Neural cell (in vitro differentiated cells): ENCODE results near the gene TSPAN14. TPM values are rescaled to one million over a fixed set of nuclear protein-coding genes. Genes with fewer than 3 reads are reported as not detected.

Experiments
- H2AFZ ChIP-seq: fragments of 200-600, 300-800 bp; sonication (generic), shearing (Covaris generic); 2 replicates; pipeline ENCODE4 v1.6.0; 2014; ENCODE audit warnings: low read depth, mild to moderate bottlenecking, antibody characterized with exemption, low read length, moderate library complexity
- H3F3A ChIP-seq: fragments of 200-600 bp; shearing (Covaris generic); 2 replicates; pipeline ENCODE4 v1.6.1; 2016; ENCODE audit warnings: mild to moderate bottlenecking, moderate library complexity, mixed read lengths, antibody characterized with exemption, low read length; ENCODE audit not compliant: insufficient read depth, poor library complexity, severe bottlenecking
- H3K27ac ChIP-seq: fragments of 200-600, 300-800 bp; sonication (generic), shearing (Covaris generic); 2 replicates; pipeline ENCODE4 v1.5.1; 2014; ENCODE audit warnings: mild to moderate bottlenecking, low read length, moderate library complexity
- H3K27me3 ChIP-seq: fragments of 300-800, 200-600 bp; sonication (generic), shearing (Covaris generic); 2 replicates; pipeline ENCODE4 v1.6.0; 2014; ENCODE audit warnings: mild to moderate bottlenecking, low read depth, low read length, moderate library complexity; ENCODE audit not compliant: insufficient read depth
- H3K36me3 ChIP-seq: fragments of 300-800, 200-600 bp; sonication (generic), shearing (Covaris generic); 2 replicates; pipeline ENCODE4 v1.5.1; 2014; ENCODE audit warnings: mild to moderate bottlenecking, antibody characterized with exemption, low read length, moderate library complexity; ENCODE audit not compliant: insufficient read depth
- H3K4me2 ChIP-seq: fragments of 300-800, 200-600 bp; sonication (generic), shearing (Covaris generic); 2 replicates; pipeline ENCODE4 v1.6.0; 2014; ENCODE audit warnings: mild to moderate bottlenecking, low read length
- H3K4me3 ChIP-seq: fragments of 300-800, 200-600 bp; sonication (generic), shearing (Covaris generic); 2 replicates; pipeline ENCODE4 v1.5.1; 2014; ENCODE audit warnings: mild to moderate bottlenecking, low read length, moderate library complexity
- H3K79me2 ChIP-seq: fragments of 200-600 bp; shearing (Covaris generic); replicated peaks from 2 replicates; pipeline ENCODE4 v1.6.0; 2014; ENCODE audit warnings: mild to moderate bottlenecking, low read length, moderate library complexity; ENCODE audit not compliant: insufficient read depth
- H3K9ac ChIP-seq: fragments of 300-800, 200-600 bp; sonication (generic), shearing (Covaris generic); 2 replicates; pipeline ENCODE4 v1.6.1; 2016; ENCODE audit warnings: mild to moderate bottlenecking, low read length, mixed read lengths
- H3K9me2 ChIP-seq: fragments of 200-600 bp; shearing (Covaris generic); 2 replicates; pipeline ENCODE4 v1.6.1; 2016; ENCODE audit warnings: mild to moderate bottlenecking, low read length, mixed read lengths; ENCODE audit not compliant: insufficient read depth
- H3K9me3 ChIP-seq: fragments of 200-600, 300-800 bp; sonication (generic), shearing (Covaris generic); 2 replicates; pipeline ENCODE4 v1.6.1; 2016; ENCODE audit warnings: mild to moderate bottlenecking, mixed run types, low read length, moderate library complexity, mixed read lengths
- H4K20me1 ChIP-seq: fragments of 200-600 bp; shearing (Covaris generic); 2 replicates; pipeline ENCODE4 v1.6.1; 2016; ENCODE audit warnings: mild to moderate bottlenecking, mixed run types; ENCODE audit not compliant: insufficient read depth
- EP300 ChIP-seq: fragments of 450-650 bp; conservative IDR thresholded peaks from 2 replicates; pipeline ENCODE4 v1.6.1; 2014; ENCODE audit warnings: antibody characterized with exemption, mild to moderate bottlenecking, moderate library complexity; ENCODE audit not compliant: poor library complexity, severe bottlenecking
- EZH2 ChIP-seq: fragments of 200-600, 300-800 bp; shearing (Covaris generic), sonication (generic); IDR thresholded peaks from 2 replicates; pipeline ENCODE4 v1.6.1; 2014; ENCODE audit warnings: antibody characterized with exemption, low read length, borderline replicate concordance, mild to moderate bottlenecking; ENCODE audit not compliant: insufficient read depth, poor library complexity, severe bottlenecking
- MXI1 ChIP-seq: fragments of 450-650 bp; conservative IDR thresholded peaks from 2 replicates; pipeline ENCODE4 v1.6.1; 2014; ENCODE audit warnings: antibody characterized with exemption, mild to moderate bottlenecking; ENCODE audit not compliant: poor library complexity, severe bottlenecking
- POLR2AphosphoS5 ChIP-seq: IDR thresholded peaks from 2 replicates; pipeline ENCODE4 v1.6.1; 2012
- RAD21 ChIP-seq: fragments of 450-650 bp; conservative IDR thresholded peaks from 2 replicates; pipeline ENCODE4 v1.6.1; 2014; ENCODE audit warnings: antibody characterized with exemption, mild to moderate bottlenecking, moderate library complexity
- SMC3 ChIP-seq: fragments of 450-650 bp; conservative IDR thresholded peaks from 2 replicates; pipeline ENCODE4 v1.6.1; 2014; ENCODE audit warnings: antibody characterized with exemption, mild to moderate bottlenecking, moderate library complexity; ENCODE audit not compliant: poor library complexity
- TAF1 ChIP-seq: IDR thresholded peaks from 2 replicates; pipeline ENCODE4 v1.6.1; 2012; ENCODE audit warnings: low read depth
- polyA minus RNA-seq: library from RNA; depleted of rRNA, polyadenylated mRNA; stranded (reverse); fragments of >200 nt; gene quantifications from 2 replicates; pipeline ENCODE4 v1.2.3, GENCODE V29; 2014
- polyA plus RNA-seq: library from polyadenylated mRNA; depleted of rRNA; stranded (reverse); fragments of >200 nt; gene quantifications from 2 replicates; pipeline ENCODE4 v1.2.3, GENCODE V29; 2014
- TF ChIP-seq, protein P1 (sequence below): IDR thresholded peaks from 2 replicates; pipeline ENCODE4 v1.6.1; 2012; ENCODE audit warnings: borderline replicate concordance
- TF ChIP-seq, protein P2 (sequence below): fragments of 450-650 bp; IDR thresholded peaks from 2 replicates; pipeline ENCODE4 v1.5.1; 2014; ENCODE audit warnings: antibody characterized with exemption, mild to moderate bottlenecking, moderate library complexity; ENCODE audit not compliant: poor library complexity, severe bottlenecking

The TSPAN14 gene, protein sequence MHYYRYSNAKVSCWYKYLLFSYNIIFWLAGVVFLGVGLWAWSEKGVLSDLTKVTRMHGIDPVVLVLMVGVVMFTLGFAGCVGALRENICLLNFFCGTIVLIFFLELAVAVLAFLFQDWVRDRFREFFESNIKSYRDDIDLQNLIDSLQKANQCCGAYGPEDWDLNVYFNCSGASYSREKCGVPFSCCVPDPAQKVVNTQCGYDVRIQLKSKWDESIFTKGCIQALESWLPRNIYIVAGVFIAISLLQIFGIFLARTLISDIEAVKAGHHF
- polyA plus RNA-seq, result 26.3 and 31.5 TPM in 2 replicates
- polyA minus RNA-seq, result 27.0 and 33.2 TPM in 2 replicates

DNA sequence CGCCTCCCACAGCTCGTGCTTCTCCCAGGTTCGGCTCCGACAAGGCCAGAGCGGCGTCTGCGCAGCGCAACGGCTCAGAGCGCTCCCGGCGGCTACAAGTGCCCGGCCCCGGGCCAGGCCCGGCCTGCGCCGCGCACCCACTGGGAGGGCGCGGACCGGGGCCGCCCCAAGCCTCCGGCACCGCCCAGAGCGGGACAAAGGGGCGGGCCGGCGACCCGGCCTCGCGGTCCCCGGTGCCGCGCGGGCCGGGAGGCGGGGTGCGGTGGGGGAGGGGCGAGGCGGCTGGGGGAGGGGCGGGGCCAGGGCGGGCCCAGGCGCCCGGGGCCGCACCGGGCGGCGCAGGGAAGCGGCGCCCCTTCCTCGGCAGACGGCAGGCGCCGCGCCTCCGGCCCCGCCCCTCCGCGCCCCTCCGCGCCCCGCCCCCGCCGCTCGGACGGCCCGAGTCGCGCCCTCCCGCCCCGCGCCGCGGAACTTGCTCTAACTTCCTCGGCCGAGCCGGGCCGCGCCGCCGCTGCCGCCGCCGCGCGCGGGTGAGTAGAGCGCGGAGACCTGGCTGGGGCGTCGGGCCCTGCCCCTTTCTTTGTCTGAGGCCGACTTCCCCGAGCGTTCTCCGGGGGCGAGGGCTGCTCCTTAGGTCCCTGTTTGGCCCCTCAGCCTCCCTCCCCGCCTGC is at the start of gene TSPAN14:
TSPAN14 (plus strand) TSS at position 469 of the 671 bp plus-strand sequence. CDS start 34,924 bp downstream, outside the sequence.
- Histone ChIP-seq H3K27me3 (no peaks in the 10 kb centered on the region), H4K20me1 (no peaks in the 10 kb centered on the region), H3K27ac (peak within 1 kb of the TSS; percentile 71), H3K36me3 (no peaks in the 10 kb centered on the region), H3F3A (no peaks in the 10 kb centered on the region), H3K9ac (peak within 1 kb of the TSS; percentile 86), H2AFZ (peak within 1 kb of the TSS; percentile 85), H3K4me3 (peak within 1 kb of the TSS; percentile 95), H3K4me2 (peak within 1 kb of the TSS; percentile 86), H3K79me2 (peaks cover 44% of the 10 kb centered on the region), H3K9me3 (no peaks in the 10 kb centered on the region), H3K9me2 (no peaks in the 10 kb centered on the region)
- TF ChIP-seq EP300 (no peak), EZH2 (no peak), SMC3 (no peak), RAD21 (no peak), TAF1 (peak; percentile 10), MXI1 (no peak), POLR2AphosphoS5 (peak; percentile 58)
- TF ChIP-seq, protein P1, sequence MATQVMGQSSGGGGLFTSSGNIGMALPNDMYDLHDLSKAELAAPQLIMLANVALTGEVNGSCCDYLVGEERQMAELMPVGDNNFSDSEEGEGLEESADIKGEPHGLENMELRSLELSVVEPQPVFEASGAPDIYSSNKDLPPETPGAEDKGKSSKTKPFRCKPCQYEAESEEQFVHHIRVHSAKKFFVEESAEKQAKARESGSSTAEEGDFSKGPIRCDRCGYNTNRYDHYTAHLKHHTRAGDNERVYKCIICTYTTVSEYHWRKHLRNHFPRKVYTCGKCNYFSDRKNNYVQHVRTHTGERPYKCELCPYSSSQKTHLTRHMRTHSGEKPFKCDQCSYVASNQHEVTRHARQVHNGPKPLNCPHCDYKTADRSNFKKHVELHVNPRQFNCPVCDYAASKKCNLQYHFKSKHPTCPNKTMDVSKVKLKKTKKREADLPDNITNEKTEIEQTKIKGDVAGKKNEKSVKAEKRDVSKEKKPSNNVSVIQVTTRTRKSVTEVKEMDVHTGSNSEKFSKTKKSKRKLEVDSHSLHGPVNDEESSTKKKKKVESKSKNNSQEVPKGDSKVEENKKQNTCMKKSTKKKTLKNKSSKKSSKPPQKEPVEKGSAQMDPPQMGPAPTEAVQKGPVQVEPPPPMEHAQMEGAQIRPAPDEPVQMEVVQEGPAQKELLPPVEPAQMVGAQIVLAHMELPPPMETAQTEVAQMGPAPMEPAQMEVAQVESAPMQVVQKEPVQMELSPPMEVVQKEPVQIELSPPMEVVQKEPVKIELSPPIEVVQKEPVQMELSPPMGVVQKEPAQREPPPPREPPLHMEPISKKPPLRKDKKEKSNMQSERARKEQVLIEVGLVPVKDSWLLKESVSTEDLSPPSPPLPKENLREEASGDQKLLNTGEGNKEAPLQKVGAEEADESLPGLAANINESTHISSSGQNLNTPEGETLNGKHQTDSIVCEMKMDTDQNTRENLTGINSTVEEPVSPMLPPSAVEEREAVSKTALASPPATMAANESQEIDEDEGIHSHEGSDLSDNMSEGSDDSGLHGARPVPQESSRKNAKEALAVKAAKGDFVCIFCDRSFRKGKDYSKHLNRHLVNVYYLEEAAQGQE, result no peak
- TF ChIP-seq, protein P2, sequence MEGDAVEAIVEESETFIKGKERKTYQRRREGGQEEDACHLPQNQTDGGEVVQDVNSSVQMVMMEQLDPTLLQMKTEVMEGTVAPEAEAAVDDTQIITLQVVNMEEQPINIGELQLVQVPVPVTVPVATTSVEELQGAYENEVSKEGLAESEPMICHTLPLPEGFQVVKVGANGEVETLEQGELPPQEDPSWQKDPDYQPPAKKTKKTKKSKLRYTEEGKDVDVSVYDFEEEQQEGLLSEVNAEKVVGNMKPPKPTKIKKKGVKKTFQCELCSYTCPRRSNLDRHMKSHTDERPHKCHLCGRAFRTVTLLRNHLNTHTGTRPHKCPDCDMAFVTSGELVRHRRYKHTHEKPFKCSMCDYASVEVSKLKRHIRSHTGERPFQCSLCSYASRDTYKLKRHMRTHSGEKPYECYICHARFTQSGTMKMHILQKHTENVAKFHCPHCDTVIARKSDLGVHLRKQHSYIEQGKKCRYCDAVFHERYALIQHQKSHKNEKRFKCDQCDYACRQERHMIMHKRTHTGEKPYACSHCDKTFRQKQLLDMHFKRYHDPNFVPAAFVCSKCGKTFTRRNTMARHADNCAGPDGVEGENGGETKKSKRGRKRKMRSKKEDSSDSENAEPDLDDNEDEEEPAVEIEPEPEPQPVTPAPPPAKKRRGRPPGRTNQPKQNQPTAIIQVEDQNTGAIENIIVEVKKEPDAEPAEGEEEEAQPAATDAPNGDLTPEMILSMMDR, result no peak

DNA sequence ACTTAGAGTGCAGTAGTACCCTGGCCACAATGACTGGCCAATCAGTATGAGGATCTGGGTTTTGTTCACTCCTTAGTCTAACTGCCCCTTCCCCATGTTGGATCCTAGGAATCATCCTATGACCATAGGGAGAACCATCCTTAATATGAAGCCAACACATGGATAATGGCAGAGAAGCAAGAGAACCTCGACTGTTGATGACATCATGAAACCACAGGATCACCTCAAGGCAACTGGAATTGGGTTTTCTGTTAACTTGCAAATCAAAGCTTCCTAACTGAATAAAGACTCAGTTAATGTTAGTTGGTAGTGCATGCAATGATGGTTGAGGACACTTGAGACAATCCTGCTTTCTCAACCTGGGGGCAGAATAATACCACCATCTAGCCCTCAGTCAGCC is 49.1 kb upstream of the TSPAN14 start:
- H3K27me3 ChIP-seq, result no peaks in the 10 kb centered on the region
- no peak overlapping the region for H3K27ac ChIP-seq
- H3K9me3 ChIP-seq, result no peaks in the 10 kb centered on the region
- no peaks in the 10 kb centered on the region for H3K36me3 ChIP-seq
- no peaks in the 10 kb centered on the region for H4K20me1 ChIP-seq
- H3K9ac ChIP-seq, result no peak overlapping the region
- H3K9me2 ChIP-seq, result no peaks in the 10 kb centered on the region
- H2AFZ ChIP-seq, result no peak overlapping the region
- H3F3A ChIP-seq, result no peaks in the 10 kb centered on the region
- no peak overlapping the region for H3K4me2 ChIP-seq
- no peaks in the 10 kb centered on the region for H3K79me2 ChIP-seq
- no peak overlapping the region for H3K4me3 ChIP-seq
- TF ChIP-seq EZH2, result no peak
- TF ChIP-seq POLR2AphosphoS5, result no peak
- no peak for TF ChIP-seq RAD21
- no peak for TF ChIP-seq EP300
- no peak for TF ChIP-seq SMC3
- TF ChIP-seq, protein P1, result no peak
- TF ChIP-seq TAF1, result no peak
- TF ChIP-seq MXI1, result no peak
- TF ChIP-seq, protein P2, result no peak
